Renal pelvis (tissue), 12 donors: ENCODE measurements around the gene ANXA8L1. TPM values are rescaled to one million over a fixed set of nuclear protein-coding genes. Genes with fewer than 3 reads are reported as not detected.
"Not testable (repeated sequence)": the region's sequence is repeated elsewhere in the genome, so short reads cannot be mapped to it uniquely, and the experiment has no call there.

Experiments used
- DNase-seq: peaks from one replicate; pipeline ENCODE4 v3.0.0-alpha.2; 2013
- long read RNA-seq, 16 experiments: transcript quantifications; one replicate each; lab custom pipeline, GENCODE V29; 2026
- polyA plus RNA-seq, 3 donors: library from polyadenylated mRNA; unstranded; fragments of 120-200 nt; gene quantifications; one replicate each; pipeline ENCODE4 v1.2.1, GENCODE V29; 2013; ENCODE audit not compliant: insufficient read length in 3 of 3

ANXA8L1 gene, protein sequence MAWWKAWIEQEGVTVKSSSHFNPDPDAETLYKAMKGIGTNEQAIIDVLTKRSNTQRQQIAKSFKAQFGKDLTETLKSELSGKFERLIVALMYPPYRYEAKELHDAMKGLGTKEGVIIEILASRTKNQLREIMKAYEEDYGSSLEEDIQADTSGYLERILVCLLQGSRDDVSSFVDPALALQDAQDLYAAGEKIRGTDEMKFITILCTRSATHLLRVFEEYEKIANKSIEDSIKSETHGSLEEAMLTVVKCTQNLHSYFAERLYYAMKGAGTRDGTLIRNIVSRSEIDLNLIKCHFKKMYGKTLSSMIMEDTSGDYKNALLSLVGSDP
- polyA plus RNA-seq, result under 1 TPM in 1 of 3 donors, not detected in 2; 0.30 TPM
- long read RNA-seq, donor 1, result 0 reads
- long read RNA-seq, donor 2, result 0 reads
- long read RNA-seq, donor 3, partial matches to known transcripts, result 0 of 1 reads
- long read RNA-seq, donor 3, other reads (novel, unspliced or antisense), result 0 of 1 reads
- long read RNA-seq, donor 4, result 0 reads
- long read RNA-seq, donor 5, result 0 reads
- long read RNA-seq, donor 6, result 0 reads
- long read RNA-seq, donor 7, result 0 reads
- long read RNA-seq, donor 8, result 0 reads
- long read RNA-seq, donor 9, result 0 reads
- long read RNA-seq, donor 10, result 0 reads
- long read RNA-seq, donor 11, partial matches to known transcripts, result 0 of 1 reads
- long read RNA-seq, donor 11, other reads (novel, unspliced or antisense), result 0 of 1 reads
- long read RNA-seq, donor 12, result 0 reads
- long read RNA-seq, donor 13, result 0 reads
- long read RNA-seq, donor 14, result 0 reads
- long read RNA-seq, donor 15, result 0 reads
- long read RNA-seq, donor 16, result 0 reads

DNA sequence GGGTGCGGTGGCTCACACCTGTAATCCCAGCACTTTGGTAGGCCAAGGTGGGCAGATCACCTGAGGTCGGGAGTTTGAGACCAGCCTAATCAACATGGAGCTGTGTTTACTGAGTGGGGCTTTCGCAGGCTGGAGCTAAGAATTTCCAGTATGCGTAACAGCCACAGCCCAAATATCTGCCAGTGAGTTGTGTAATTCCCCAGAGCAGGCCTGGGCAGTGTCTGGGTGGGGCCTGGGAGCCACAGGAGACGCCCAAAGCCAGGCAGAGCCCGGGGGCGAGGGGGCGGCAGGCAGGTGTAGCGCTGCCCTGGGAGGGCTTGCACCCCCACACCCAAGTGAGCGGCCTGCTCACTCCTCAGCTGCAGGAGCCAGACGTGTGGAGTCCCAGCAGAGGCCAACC is at the start of gene ANXA8L1:
Gene ANXA8L1, plus strand, starts transcription at position 371 of the 400 bp plus-strand sequence. CDS start 76 bp downstream, outside the sequence.
- not testable (repeated sequence) for DNase-seq

DNA sequence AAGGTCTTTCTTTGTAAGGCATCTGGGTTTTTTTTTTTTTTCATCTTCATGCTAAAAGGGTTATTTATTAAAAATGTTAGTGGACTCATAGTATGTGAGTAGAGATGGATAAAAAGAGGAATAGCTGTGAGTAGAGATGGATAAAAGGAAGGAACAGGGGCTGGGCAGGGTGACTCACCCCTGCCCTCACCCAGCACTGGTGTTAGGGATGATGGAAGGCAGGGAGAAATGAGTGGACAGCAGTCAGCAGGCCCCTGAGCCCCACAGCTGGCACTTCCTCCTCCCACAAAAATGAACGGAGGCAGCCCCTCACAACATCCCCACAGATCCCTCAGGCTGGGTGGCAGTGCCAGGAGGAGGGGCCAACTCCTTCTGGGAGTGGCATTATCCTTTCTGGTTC is 49.5 kb upstream of the ANXA8L1 start:
- no peak for DNase-seq

DNA sequence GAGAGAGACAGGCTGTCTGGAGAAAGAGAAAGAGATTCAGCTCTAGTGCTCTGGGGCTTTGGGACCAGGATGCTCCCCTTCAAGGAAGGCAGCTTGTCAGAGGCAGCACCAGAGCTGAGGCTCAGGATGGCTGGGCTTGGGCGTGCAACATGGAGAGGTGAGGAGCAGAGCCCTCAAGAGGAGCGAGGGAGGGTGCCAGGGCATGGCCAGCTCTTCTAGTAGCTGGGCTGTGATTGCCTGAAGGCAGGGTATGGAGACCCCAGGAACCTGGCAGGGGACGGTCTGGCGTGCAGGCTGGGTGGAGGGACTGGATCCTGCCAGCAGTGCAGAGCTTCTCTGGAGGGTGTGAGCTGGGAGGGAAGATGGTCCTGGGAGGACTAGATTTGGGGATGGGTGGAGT is 48.6 kb upstream of the ANXA8L1 start:
- no peak for DNase-seq

DNA sequence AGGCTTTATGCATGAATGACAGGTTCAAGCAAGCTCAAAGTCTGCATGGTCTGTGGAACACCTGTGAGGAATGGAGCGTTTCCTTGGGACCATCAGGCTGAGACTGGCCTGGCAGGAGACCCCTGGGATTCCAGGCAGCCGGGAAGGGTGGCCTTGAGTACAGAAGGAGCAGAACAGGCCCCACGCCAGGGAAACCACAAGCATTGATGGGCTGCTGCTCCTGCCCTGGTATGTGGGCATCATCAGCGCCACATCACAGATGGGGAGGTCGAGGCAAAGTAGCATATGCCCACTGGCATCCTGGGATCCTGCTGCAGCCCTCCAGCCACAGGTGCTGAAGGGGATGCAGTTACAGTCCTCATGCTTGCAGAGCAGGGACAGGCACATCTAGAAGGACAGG is 47.9 kb upstream of the ANXA8L1 start:
- DNase-seq, result no peak

DNA sequence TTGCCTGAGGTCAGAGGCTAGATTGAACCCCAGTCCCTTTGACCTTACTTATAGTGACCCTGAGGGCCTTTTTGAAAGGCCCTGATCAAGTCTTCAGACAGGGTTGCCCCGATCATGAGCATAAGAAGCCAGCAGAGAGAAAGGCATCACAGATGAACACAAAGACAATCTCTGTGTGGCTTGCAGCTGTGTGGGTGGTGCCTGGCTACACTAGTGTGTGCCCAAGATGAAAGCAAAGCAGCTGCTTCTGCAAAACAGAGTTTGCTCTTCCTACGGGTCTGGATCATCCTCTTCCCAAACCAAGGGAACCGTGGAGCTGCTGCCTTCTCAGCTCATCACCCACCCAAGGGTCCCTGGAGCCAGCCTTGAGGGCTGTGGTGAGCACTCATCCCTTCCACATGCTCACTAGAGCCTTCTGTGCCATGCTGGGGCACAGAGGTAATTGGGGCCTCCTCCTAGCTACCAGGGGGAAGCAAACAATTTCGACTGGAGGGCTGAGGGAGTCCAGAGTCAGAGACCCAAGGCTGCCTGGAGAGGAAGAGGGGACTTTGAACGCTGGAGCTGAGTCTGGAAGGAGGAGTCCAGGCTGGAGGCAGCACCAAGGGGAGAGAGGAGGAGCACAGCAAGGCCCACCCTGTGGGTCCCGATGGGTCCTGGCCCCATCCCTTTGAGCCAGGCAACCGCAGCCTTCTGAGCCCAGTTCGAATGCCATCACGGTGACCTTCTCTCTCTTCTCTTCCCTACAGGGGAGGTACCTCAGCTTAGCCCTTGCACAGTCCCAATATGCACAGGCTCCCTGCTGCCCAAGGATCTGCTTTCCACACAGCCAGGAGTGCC is 46.5 kb upstream of the ANXA8L1 start:
- DNase-seq, result no peak

DNA sequence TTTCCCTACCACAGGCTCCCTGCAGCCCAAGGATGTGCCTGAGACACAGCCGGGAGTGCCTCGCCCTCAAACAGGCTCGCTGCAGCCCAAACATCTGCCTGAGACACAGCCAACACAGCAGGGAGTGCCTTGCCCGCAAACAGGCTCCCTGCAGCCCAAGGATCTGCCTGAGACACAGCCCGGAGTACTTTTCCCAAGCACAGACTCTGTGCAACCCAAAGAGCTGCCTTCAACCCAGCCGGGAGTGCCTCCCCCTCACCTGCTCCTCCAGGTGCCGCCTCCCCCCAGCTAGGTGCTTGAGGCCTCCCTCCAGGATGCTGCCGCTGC is 45.9 kb upstream of the ANXA8L1 start:
- DNase-seq, result no peak

DNA sequence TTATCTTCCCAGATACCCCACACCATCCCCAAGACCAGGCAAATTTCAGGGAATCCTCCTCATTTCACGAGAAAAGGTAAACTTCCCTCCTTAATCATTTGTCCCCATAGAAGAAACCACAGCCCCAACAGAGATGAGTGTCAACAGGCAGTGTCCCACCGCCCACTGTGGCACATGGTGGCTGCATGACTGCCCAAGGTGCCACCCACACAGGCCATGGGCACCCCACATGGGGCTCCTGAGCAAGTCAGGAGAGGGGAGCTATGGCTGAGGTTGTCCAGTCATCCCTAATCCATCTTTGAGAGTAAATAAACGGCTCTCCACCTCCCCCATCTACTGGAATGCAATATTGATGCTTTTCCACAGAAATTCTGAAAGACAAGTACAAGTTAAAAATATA is 44.7 kb upstream of the ANXA8L1 start:
- DNase-seq, result no peak

DNA sequence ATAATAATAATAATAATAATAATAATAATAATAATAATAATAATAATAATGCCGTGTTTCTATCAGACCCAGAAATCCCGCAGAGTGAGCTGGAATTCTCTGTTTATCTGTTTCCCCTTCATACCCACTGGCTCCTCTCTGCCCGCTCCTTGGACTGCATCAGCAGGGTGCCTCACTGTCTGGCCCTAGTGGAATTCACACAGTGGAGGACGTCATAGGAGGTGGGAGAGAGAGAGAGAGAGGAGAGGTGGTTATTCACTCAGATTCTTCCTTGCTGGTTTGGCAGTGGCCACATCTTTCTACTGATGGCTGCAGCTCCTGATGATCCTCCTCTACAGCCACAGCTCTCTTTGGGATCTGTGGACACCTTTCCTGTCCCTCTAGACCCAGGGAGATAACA is 10.1 kb upstream of the ANXA8L1 start:
- not testable (repeated sequence) for DNase-seq

DNA sequence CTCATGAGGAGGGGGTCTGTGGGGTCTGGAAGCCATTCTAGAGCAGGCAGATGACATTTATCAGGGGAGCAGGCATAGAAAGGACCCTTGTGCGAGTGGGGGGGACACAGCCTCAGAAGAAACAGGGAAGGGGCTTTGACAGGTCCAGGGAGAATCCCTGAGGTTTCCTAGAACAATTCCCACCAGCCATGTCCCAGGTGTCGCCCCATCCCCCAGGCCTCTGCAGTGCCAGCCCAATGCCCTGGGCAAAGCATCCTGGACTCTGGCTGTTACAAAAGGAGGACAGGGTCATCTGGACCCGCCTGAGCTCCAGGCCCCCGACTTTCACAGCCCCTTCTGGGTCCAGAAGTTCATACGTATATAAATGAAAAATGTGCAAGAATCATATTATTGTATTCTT is 8.4 kb upstream of the ANXA8L1 start:
- DNase-seq, result not testable (repeated sequence)

DNA sequence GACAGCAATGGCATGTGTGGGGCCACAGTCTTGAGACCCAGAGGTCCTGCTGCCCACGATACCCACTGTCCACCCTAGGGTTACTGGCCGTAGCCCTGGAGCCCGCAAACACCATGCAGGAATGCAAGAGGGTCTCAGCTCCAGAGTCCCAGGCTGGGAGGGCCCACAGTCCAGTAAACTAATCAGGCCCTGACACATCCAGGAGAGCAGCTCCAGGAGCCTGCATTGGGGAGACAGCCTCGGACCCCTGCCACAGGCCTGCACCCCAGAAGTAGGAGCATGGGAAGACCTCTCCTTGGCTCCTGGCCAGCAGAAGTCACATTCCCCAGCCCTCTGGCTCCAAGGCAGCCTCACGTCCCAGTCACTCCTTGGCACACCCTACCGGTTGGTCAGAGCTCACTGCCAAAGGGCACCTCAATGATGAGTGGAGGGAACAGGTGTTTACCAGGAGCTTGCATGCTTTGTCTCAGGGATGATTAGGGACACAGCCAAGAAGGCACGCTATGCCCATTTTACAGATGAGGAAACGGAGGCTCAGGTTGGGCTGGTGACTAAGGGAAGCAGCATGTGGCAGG is 7.8 kb upstream of the ANXA8L1 start:
- not testable (repeated sequence) for DNase-seq

DNA sequence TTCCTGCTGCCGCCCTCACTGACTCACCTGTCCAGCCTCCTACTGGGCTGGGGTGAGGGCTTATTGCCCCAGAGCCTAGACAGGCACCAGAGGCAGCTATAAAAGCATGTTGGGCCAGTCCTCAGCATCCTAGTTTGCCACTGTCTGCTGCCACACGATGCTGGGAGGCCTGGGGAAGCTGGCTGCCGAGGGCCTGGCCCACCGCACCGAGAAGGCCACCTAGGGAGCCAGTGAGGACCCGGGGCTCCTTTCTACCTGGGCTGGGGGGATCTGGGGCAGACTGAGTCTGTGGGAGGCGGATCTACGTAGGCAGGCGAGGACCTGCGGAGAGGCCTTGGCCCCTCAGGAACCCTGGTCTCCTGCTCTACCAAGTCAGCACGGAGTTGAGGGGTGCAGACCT is 6.6 kb upstream of the ANXA8L1 start:
- not testable (repeated sequence) for DNase-seq

DNA sequence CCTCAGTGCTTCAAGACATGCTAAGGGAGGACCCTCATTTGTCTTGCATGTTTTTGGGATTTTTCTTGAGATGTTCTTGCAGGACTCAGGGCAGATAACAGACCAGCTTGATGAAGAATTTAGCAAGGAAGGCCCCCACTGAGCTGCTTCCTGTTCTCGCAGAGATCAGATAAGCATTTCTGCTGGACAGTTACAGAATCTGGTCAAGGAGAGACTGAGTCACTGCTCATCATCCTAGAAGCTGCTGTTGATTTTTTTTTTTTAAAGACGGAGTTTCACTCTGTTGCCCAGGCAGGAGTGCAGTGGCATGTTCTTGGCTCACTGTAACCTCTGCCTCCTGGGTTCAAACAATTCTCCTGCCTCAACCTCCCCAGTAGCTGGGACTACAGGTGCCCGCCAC is 1.2 kb upstream of the ANXA8L1 start:
- not testable (repeated sequence) for DNase-seq

DNA sequence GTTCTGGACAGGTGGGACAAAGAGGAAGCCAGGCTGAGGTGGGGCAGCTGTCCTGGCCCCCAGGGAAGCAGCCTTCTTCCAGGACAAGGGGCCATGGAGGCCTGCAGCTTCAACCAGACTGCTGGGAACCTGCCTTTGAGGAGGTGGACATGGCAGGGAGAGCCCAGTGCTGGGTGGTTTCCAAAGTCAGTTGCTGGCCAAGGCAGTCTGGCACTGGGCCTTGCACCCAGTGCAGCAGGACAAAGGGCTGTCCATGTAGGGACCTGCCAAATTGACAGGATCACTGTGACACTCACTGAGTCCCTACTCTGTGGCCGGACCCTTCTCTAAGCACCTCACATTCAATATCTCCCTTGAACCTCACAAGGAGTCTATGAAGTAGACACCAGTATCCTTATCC is 1.4 kb downstream of the ANXA8L1 start:
- not testable (repeated sequence) for DNase-seq

DNA sequence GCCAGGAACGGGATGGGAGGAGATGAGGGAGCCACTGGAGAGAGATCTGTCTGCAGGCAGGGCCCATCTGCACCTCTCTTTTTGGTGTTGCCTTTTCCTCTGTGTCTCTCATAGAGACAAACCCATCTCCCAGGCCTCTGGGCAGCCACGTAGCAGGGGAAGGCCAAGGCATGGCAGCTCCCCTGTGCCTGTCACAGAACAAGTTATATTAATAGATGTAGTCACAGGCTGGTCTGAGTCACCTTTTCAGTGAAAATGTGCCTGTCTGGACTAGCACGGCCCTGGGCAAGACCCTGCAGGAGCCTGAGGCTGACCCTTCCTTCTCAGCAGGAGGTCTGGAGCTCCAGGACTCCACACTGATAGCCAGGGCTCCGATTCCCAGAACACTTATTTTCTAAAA is 2.1 kb downstream of the ANXA8L1 start:
- not testable (repeated sequence) for DNase-seq

DNA sequence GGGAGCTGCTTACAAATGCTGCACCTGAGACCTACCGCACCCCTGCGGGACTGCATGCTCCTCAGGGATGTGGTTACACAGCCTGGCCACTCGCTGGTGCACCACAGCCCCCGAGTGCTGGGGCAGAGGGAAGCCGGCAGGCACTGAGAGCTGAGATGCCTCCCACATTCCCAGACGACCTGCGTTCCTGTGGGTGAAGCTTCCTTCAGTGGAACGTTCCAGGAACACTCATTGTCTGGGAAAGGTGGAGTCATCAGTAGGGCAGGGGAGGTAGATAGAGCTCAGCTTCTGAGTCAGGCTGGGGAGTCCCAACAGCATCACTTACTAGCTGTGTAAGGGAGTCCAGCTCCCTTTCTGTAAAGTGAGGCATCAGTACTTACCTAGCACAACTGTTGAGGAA is 2.5 kb downstream of the ANXA8L1 start:
- DNase-seq, result not testable (repeated sequence)

DNA sequence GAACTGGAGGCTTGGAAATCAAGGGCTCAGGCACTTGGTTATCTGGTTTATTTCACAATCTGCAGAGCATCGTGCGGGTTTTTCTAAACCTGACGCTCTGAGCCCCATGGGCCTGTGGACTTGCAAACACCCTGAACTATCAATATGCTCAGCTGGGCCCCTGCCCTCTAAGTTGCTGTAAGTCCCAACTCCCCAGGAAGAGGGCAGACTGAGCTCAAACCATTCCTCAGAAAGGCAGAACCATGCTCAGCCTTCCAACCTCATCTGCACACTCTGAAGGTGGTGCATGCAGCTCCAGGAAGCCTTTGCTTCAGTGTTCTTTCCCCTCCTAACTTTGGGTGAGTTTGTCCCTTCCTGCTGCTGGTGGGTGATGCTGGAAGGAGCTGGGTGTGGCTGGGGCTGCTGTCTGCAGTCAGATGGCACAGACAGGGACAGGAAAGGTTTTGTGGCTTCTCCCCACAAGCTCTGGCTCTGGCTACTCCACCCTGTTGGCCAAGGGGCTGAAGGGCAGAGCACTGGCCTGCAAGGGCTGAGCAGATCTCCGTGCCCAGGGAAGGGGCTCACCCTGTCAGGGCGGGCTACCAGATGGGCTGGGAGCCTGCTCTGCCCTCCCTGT is 3.8 kb downstream of the ANXA8L1 start:
- not testable (repeated sequence) for DNase-seq

DNA sequence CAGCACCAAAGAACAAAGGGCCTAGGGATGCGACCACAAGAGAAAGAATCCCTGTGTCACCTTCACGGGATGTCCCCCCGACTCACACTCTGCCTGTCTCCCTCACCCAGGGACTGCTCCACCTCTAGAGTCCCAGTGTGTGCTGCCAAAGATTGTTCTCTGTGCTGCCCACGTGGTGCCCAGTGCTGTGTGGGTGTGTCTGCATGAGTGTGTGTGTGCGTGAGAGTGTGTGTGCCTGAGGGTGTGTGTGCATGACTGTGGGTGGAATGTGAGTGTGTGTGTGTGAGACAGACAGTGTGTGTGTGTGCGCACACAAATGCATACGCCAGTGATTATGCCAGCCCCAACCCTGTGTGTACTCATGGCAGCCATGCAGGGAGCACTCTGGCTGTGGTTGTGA is 10.3 kb downstream of the ANXA8L1 start:
- DNase-seq, result not testable (repeated sequence)

DNA sequence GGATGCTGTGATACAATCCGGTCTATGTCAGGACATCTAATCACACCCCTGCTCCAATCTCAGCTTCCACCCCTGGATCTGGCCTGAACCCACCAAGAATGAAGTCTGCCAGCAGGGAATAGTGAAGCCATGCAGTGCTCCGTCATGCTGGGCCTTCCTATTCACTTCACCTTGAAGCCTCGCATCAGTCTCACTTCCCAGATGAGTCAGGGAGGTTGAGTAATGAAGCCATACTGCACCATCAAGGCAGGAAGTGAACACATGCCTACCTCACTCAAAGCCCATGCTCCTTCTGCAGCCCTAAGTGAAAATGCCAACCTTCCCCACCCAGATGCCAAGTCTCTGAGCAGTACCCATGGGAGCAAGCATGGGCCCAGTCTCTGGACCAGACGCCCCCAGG is 11.1 kb downstream of the ANXA8L1 start:
- not testable (repeated sequence) for DNase-seq

DNA sequence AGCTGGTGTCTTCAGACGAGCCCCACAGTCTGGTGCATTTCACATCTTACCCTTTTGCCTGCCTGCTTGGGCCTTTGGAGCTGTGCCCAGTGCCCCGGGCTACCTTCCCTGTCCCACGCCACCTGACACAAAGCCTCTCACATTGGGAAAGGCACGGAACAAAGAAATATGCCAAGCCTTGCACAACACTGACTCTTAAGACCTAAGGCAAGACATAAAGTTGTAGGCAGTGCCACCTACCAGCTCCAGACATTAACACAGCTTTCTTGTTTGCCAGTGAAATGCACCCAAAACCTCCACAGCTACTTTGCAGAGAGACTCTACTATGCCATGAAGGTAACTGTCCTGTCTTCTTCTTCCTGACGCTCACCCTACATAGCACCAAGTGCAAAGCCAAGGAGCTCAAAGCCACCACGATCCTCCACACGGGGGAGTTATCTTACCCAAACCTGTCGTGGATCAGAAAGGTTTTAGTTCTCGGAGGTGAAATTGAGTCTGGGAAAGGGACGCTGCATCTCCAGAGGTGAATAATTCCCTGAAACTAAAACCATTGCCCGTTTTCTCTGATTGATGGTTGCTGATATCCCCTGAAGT is 11.8 kb downstream of the ANXA8L1 start:
- DNase-seq, result not testable (repeated sequence)

DNA sequence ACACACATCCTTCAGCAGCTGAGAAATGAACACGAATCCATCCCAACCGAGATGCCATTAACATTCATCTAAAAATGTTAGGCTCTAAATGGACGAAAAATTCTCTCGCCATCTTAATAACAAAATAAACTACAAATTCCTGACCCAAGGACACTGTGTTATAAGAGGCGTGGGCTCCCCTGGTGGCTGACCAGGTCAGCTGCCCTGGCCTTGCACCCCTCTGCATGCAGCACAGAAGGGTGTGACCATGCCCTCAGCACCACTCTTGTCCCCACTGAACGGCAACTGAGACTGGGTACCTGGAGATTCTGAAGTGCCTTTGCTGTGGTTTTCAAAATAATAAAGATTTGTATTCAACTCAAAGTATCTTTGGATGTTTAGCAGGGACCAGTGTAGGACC is 15.8 kb downstream of the ANXA8L1 start:
- not testable (repeated sequence) for DNase-seq
